Lung microvascular endothelial cell (primary cell): ENCODE measurements around the gene CTDSPL. TPM values are rescaled to one million over a fixed set of nuclear protein-coding genes. Genes with fewer than 3 reads are reported as not detected.
"Not testable (repeated sequence)": the region's sequence is repeated elsewhere in the genome, so short reads cannot be mapped to it uniquely, and the experiment has no call there.

Source experiments
- DNase-seq, 2 donors: peaks; one replicate each; pipeline versions ENCODE4 v3.0.0 to v3.0.0-alpha.2; 2010; ENCODE audit warnings: low read depth in 2 of 2
- total RNA-seq: library from RNA; depleted of rRNA; stranded (reverse); fragments of >200 nt; gene quantifications from 2 replicates; pipeline ENCODE4 v1.2.1, GENCODE V29; 2014

Gene CTDSPL
- total RNA-seq, 1 donor from 2014 or later = 206 TPM

DNA sequence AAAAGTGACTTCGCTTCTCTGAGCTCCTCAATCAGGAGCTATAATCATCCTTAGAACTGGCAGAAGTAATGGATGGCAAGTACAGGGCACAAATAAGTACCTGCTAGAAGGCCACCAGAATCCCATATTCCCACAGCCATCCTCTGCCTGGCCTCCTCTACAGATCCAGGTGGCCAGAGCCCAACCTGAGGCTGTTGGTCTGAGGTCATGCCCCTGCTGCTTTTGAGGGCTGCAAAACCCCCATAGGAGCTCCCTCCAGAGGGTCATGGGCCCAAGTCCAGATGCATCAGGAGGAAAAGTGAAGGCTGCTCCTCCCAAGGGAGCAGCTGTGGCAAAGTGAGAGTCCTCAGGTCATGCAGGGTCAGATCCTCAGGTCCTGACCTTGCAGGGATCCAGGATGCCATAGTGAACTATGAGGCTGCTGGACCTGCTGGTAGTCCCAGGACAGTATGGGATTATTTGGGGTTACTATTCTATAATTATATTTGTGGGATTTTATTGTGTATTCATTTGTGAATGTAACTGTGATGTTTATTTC is 170.7 kb downstream of the CTDSPL start:
- DNase-seq = no peak

DNA sequence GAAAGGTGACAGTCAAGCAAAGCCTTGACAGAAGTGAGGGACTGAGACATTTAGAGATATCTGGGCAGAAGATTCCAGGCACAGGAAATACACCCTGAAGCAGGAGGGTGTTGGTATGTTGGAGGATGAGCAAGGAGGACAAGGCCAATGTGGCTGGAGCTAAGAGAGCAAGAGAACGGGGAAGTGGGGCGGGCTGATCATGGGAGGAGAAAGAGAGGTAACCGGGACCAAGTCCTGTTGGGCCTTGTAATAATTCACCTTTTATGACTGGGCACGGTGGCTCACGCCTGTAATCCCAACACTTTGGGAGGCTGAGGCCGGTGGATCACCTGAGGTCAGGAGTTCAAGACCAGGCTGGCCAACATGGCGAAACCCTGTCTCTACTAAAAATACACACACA is 171.9 kb downstream of the CTDSPL start:
- DNase-seq = not testable (repeated sequence)

Other genes starting within 250 kb of the CTDSPL start
- gene VILL, start 128.9 kb downstream of the CTDSPL start, total RNA-seq = 2.8 and 3.1 TPM in 2 replicates
- 11.1 and 13.7 TPM in 2 replicates for gene PLCD1, start 167.8 kb downstream of the CTDSPL start, total RNA-seq
- not detected in 2 replicates for gene DLEC1, start 177.3 kb downstream of the CTDSPL start, total RNA-seq